ENCODE results near the gene EGLN2. TPM values are rescaled to one million over a fixed set of nuclear protein-coding genes. Genes with fewer than 3 reads are reported as not detected.

Gene EGLN2
- 100 to 1,000 TPM; 113 to 127 TPM for total RNA-seq

GRCh38 chr19:40798683-40799557 is at the start of gene EGLN2:
EGLN2 (plus strand) TSS chr19:40799191; CDS start chr19:40800573, 1,382 bp downstream.
- TF ChIP-seq CTCF (IDR thresholded peaks at IDR 0.05): peak; percentile 5
- peaks cover 38 to 49% of the 10 kb centered on the region in 2 donors for H3K4me1 ChIP-seq (ENCODE audit: control insufficient read depth in 1 of 2, low read depth in 2 of 2)
- peak within 1 kb of the TSS; percentile 86 to 87 for H3K27ac ChIP-seq
- DNase-seq (ENCODE audit: low spot score): peak; percentile 100
- H3K4me3 ChIP-seq: peak within 1 kb of the TSS; percentile 91
- no peaks in the 10 kb centered on the region for H3K27me3 ChIP-seq (replicated peaks; ENCODE audit: insufficient read depth)
- peaks cover 3% of the 10 kb centered on the region for H3K36me3 ChIP-seq
- peak; percentile 94 for ATAC-seq (ENCODE audit: insufficient number of reproducible peaks, low FRiP score, low read depth)
- no peaks in the 10 kb centered on the region for H3K9me3 ChIP-seq

- peak within 1 kb of the TSS; percentile 89 for H3K4me3 ChIP-seq
- TF ChIP-seq CTCF (IDR thresholded peaks at IDR 0.05): no peak
- ATAC-seq (ENCODE audit: insufficient number of reproducible peaks, low FRiP score, low read depth): peak; percentile 96
- H3K27ac ChIP-seq: peak within 1 kb of the TSS; percentile 86 to 93
- peak; percentile 99 for DNase-seq (ENCODE audit: low spot score)
- H3K9me3 ChIP-seq: no peaks in the 10 kb centered on the region
- peaks cover 22 to 50% of the 10 kb centered on the region in 2 donors for H3K4me1 ChIP-seq (ENCODE audit: control insufficient read depth in 1 of 2, low read depth in 2 of 2)
- no peaks in the 10 kb centered on the region for H3K27me3 ChIP-seq (replicated peaks; ENCODE audit: insufficient read depth)
- no peaks in the 10 kb centered on the region for H3K36me3 ChIP-seq
Observed at GRCh38 chr19:40750058-40750873, 48.7 kb upstream of the EGLN2 start, which contains the start of gene ACTMAP. ACTMAP (minus strand) TSS chr19:40750477; CDS start chr19:40749803, 674 bp downstream.

- Histone ChIP-seq H3K4me1 (ENCODE audit: control insufficient read depth in 1 of 2, low read depth in 2 of 2) (peaks cover 24 to 50% of the 10 kb centered on the region in 2 donors), H3K27ac (peak within 1 kb of the TSS; percentile 86 to 93), H3K9me3 (no peaks in the 10 kb centered on the region), H3K36me3 (no peaks in the 10 kb centered on the region), H3K4me3 (peak within 1 kb of the TSS; percentile 89), H3K27me3 (replicated peaks; ENCODE audit: insufficient read depth) (no peaks in the 10 kb centered on the region)
- peak; percentile 93 for DNase-seq (ENCODE audit: low spot score)
- ATAC-seq (ENCODE audit: insufficient number of reproducible peaks, low FRiP score, low read depth): peak; percentile 77
- no peak for TF ChIP-seq CTCF (IDR thresholded peaks at IDR 0.05)
Observed at GRCh38 chr19:40750874-40751537, 48.0 kb upstream of the EGLN2 start, which contains the start of gene SNRPA. SNRPA (plus strand) TSS chr19:40751203; CDS start chr19:40751409, 206 bp downstream.

GRCh38 chr19:40752257-40752781 is 46.7 kb upstream of the EGLN2 start:
- Histone ChIP-seq H3K4me1 (ENCODE audit: control insufficient read depth in 1 of 2, low read depth in 2 of 2) (peaks cover 24 to 59% of the 10 kb centered on the region in 2 donors), H3K36me3 (peaks cover 3% of the 10 kb centered on the region), H3K27ac (no peak overlapping the region), H3K27me3 (replicated peaks; ENCODE audit: insufficient read depth) (no peaks in the 10 kb centered on the region), H3K9me3 (no peaks in the 10 kb centered on the region), H3K4me3 (peak overlapping the region; percentile 89)
- TF ChIP-seq CTCF (IDR thresholded peaks at IDR 0.05): no peak
- DNase-seq (ENCODE audit: low spot score): no peak
- no peak for ATAC-seq (ENCODE audit: insufficient number of reproducible peaks, low FRiP score, low read depth)
